Measurements from ENCODE around the gene KIRREL3.

The KIRREL3 gene

DNA sequence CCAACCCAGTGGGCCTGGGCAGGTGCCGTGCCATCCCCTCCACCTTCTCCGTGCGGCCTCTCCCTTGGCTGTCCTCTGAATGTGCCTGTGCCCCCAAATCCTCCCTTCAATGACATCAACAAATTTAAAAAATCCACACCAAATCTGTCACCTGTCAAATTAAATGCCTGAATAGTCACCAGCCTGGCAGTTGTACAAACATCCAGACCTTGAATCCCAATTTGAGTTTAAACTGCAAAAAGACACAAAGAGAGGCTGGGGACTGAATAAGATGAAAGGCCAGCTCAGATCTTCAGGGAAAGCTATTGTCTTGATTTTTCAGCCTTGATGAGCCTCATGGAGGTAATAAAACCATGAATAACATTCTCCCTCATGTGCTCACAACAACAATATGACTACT is 194.7 kb downstream of the KIRREL3 start:
- H3K4me3 ChIP-seq (ENCODE audit: low read length), result no peak overlapping the region
- TF ChIP-seq, protein P1, sequence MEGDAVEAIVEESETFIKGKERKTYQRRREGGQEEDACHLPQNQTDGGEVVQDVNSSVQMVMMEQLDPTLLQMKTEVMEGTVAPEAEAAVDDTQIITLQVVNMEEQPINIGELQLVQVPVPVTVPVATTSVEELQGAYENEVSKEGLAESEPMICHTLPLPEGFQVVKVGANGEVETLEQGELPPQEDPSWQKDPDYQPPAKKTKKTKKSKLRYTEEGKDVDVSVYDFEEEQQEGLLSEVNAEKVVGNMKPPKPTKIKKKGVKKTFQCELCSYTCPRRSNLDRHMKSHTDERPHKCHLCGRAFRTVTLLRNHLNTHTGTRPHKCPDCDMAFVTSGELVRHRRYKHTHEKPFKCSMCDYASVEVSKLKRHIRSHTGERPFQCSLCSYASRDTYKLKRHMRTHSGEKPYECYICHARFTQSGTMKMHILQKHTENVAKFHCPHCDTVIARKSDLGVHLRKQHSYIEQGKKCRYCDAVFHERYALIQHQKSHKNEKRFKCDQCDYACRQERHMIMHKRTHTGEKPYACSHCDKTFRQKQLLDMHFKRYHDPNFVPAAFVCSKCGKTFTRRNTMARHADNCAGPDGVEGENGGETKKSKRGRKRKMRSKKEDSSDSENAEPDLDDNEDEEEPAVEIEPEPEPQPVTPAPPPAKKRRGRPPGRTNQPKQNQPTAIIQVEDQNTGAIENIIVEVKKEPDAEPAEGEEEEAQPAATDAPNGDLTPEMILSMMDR (conservative IDR thresholded peaks at IDR 0.05; ENCODE audit: low read length), result no peak
- no peak for DNase-seq (ENCODE audit: low read depth)

DNA sequence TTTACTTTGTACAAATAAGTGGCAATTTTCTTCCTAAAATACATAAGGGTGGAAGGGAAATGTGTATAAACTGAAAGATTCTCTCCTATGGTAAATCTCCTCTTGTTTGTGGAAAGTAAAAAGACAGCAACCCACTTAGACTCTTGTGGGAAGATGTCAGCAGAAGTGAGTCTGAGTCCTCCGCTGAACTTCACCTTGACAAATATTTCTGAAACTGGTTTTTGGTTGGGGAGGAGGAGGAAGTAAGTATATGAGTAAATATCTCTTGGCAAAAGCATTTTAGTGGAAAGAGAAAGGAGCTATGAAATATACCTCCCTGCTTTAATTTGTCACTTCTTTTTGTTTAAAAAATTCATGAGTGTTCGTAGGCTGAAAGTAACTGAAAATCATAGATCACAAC is 196.2 kb downstream of the KIRREL3 start:
- no peak overlapping the region for H3K4me3 ChIP-seq (ENCODE audit: low read length)
- TF ChIP-seq, protein P1 (conservative IDR thresholded peaks at IDR 0.05; ENCODE audit: low read length), result no peak

DNA sequence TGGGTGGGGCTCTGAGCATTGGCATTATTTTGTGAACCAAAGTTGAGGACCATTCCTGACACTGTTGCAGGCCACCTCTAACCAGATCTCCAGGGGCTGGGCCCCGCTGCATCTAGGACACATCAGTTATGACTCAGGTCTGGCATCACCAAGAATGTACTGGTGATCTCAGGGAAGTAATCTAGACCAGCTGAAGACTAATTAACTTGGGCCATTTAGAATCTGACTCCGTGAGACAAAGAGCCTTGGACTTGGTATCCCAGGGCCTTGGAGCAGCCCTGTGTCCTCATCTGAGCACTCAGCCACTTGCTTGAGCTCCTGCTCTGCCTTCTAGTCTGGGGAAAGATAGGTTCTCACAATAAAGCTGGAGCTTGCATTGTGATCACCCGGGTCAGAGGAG is 200.6 kb downstream of the KIRREL3 start:
- peak; percentile 85 for DNase-seq (ENCODE audit: low read depth)
- no peak overlapping the region for H3K4me3 ChIP-seq (ENCODE audit: low read length)
- TF ChIP-seq, protein P1 (conservative IDR thresholded peaks at IDR 0.05; ENCODE audit: low read length), result no peak

More for the DNA sequence above, 196.2 kb downstream of the KIRREL3 start:
- no peak for DNase-seq (ENCODE audit: low read depth)

DNA sequence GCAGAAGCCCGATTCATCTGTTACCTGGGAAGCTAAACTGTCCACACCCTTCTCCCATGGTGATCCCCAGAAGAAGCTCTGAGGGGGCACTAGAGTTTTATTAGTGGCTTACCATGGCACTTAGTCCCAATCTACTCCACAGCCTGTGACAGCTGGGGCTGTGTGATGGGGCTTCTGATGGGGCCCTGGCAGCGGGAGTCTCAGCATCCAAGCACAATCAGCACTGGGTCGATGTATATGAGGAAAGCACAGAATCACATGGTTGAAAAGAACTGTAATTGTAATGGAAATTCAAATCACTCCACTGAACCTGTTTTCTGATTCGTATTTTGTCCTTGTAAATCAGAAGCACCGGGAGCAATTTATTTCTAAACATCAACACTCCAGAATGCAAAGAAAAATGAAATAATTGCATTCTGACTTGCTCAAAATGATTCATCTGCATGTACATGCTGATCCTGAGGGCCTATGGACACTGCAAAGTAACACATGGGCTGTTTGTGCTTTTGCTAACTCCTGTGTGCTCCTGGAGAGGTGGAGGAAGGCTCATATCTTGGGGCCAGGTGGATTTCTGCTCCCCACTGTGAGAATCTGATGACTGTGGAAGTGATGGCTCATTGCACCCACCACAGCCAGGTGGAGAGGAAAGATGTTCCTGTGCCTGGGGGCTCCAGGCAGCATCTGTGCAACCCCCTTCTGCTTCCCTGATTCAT is 203.0 kb downstream of the KIRREL3 start:
- no peak overlapping the region for H3K4me3 ChIP-seq (ENCODE audit: low read length)
- TF ChIP-seq, protein P1 (conservative IDR thresholded peaks at IDR 0.05; ENCODE audit: low read length), result no peak
- DNase-seq (ENCODE audit: low read depth), result no peak

DNA sequence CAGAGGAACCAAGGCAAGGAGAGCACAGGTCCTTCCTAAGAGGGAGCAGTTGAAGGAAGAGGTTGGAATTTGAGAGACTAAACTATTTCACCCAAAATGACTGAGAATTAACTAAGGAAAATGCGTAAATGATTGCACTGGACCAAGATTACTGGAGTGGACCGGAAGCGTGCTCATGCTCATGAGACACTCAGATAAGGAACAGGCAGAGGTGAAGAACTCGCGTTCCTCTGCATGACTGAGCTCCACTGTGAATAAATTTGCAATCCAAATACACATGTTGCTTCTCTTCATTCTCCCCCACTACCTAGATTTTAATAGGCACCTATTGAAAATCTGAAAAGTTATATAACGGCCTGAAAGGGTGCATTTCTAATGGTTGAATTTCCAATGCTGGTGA is 207.0 kb downstream of the KIRREL3 start:
- DNase-seq (ENCODE audit: low read depth), result no peak
- H3K4me3 ChIP-seq (ENCODE audit: low read length), result no peak overlapping the region
- TF ChIP-seq, protein P1 (conservative IDR thresholded peaks at IDR 0.05; ENCODE audit: low read length), result no peak

DNA sequence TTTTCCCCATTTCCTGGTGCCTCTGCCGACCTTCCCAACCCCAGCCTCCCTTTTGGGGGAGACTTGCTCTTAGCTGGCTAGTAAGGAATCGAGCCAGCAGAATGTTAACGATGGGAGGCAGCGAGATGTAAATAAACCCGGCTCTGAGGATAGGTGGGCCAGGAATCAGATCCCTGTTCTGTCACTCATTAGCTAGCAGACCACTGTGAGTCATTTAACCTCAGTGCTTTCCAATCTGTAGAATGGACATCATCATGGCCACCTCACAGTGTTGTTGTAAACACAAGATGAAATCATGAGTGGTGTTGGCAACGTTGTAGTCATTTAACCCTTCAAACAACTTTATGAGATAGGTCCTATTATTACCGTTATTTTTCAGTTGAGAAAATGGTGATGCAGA is 208.6 kb downstream of the KIRREL3 start:
- DNase-seq (ENCODE audit: low read depth), result no peak
- H3K4me3 ChIP-seq (ENCODE audit: low read length), result no peak overlapping the region
- TF ChIP-seq, protein P1 (conservative IDR thresholded peaks at IDR 0.05; ENCODE audit: low read length), result no peak

DNA sequence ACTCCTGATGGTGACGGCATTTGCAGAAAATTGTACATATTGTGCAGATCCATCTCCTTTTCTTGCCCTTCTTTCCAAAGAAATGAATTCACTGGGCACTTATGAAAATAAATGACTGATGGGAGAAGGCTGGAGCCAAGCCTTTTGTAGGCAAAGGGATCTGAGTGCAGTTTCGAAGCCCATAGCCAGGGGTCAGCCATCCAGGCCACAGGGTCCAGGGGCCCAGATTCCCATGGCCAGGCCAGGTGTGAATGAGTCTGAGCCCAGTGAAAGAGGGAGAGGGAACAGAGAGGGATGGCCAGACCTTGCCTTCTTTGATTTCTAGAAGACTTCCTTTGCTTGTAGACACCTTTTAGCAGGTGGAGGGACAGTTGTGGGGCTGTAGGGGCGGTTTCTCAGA is 209.1 kb downstream of the KIRREL3 start:
- DNase-seq (ENCODE audit: low read depth), result no peak
- TF ChIP-seq, protein P1 (conservative IDR thresholded peaks at IDR 0.05; ENCODE audit: low read length), result peak; percentile 12; the same call in 1 of the 2 replicates
- H3K4me3 ChIP-seq (ENCODE audit: low read length), result no peak overlapping the region

Data from AG10803 (cell line).